Fibroblast of gingiva (primary cell): ENCODE data around the gene PREX1.

Experiments used
- DNase-seq: peaks from one replicate; pipeline ENCODE4 v3.0.0-alpha.2; 2011; ENCODE audit warnings: low read depth

The PREX1 gene

GRCh38 chr20:48751871-48752270, 75.9 kb downstream of the PREX1 start:
- DNase-seq = no peak

DNA sequence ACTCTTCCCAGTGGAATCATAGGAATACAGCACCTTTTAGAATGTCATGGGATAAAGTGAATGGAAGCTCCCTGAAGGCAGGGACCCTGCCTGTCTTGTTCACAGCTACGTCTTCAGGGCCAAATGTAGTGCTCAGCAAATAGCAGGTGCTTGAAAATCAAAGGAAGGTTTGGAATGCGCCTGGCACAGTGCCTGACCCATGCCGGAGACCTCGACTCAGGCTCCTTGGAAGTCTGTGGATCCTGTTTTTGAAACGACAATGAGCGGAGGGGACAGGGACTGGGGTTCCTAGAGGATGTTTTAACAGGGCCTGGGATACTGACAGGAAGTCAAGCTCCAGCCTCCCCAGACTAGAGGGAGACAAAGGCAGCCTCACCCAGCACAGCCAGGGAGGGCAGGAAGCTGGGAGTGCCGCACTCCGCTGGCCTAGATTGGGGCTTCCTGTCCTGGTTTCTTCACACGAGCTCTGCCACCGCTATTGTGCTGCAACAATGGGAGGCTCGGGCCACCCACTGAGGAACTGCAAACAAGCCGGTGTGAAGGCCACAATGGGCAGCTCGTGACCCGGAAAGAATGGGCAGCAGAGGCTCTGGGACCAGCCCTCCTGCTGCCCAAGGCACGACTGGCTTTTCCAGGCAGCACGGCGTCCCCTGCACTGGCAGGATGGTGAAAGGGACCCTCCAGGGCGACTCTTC, 76.7 kb downstream of the PREX1 start:
- no peak for DNase-seq

- DNase-seq = no peak
Observed at GRCh38 chr20:48750376-48750775, 77.4 kb downstream of the PREX1 start.

DNA sequence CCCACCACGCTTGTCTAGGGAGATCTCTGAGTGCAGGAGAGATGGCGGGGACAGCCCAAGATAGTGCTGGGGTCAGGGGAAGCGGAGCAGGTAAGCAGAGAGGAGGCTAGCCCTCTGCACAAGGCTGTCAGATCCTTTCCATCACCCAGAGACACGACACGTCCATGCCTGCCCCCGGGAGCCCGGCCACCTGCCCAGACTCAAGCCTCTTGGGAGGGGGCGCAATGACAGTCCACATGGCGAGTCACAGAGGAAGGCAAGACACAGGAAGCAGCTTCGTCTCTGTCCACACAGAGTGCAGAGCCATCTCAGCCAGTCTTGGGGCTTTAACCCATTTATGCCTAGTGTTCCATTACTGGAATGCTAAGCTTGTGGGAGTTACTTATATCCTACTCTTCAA, 78.4 kb downstream of the PREX1 start:
- no peak for DNase-seq

DNA sequence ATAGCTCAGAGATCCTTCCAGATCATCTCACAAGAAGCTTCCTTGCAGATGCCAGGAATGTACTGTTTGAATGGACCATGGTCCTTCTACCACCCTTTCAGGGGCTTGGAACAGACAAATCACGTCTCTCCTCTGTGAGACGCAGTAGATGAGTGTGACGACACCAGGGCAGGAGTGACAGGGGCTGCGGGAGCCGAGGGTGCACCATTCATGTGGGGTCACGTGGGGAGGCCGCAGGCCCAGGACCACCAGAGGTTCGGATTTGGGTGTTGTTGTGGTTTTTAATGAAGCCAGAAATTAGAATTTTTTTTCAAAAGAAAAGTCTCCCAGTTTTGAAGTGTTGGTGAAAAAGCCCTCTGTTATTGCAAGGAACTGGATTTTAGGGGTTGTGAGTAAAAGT, 79.2 kb downstream of the PREX1 start:
- DNase-seq = no peak

- DNase-seq = no peak
Observed at GRCh38 chr20:48747840-48748414, 79.9 kb downstream of the PREX1 start.

DNA sequence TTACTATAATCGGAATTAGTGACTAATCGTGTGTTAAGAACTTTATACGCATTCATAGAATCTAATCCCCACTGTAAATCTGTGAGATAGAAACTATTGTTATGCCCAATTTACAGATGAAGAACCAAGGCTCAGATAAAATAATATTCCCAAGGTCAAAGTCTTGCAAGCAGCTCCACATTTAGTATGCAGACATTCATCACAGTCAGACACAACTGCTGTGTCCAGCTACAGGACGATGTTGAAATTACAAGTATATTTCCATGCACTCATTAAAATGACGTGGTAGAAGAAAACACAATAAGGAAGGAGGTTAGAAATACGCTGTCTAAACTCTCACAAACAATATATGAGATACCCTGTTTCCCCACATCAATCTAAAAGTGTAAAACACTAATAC, 82.5 kb downstream of the PREX1 start:
- no peak for DNase-seq

DNA sequence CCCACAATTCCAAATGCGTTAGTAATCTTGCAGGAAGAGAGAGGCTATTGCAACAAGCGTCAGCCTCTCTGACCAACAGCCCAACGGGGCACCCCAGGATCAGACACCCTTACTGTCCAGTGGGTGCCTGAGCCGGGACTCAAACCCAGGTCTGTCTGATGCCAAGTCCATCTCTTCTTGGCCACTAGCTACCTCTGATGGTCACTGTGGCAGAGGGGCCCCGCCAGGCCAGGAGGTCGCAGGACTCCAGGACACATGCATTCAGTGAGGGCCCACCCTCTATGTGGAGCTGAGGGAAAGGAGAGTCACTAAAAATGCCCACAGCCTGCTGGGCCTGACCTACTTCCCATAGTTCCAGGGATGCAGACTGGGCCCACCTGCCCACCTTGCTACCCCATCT, 83.3 kb downstream of the PREX1 start:
- DNase-seq = no peak

DNA sequence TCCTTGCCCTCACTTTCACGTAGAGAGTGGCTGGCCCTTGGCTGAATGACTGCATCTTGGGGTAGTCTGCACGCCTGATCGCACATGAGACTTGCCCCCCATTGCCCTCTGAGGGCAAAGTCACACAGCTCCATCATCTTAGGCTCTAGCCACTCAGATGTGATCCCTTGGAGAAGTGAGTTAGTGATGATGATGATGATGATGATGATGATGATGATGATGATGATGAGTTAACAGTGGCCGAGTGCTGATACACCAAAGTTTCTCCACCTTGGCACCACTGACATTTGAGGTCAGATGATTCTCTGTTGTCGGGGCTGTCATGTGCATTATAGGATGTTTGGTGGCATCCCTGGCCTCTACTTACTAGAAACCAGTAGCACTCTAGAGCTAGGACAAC, 84.0 kb downstream of the PREX1 start:
- no peak for DNase-seq

DNA sequence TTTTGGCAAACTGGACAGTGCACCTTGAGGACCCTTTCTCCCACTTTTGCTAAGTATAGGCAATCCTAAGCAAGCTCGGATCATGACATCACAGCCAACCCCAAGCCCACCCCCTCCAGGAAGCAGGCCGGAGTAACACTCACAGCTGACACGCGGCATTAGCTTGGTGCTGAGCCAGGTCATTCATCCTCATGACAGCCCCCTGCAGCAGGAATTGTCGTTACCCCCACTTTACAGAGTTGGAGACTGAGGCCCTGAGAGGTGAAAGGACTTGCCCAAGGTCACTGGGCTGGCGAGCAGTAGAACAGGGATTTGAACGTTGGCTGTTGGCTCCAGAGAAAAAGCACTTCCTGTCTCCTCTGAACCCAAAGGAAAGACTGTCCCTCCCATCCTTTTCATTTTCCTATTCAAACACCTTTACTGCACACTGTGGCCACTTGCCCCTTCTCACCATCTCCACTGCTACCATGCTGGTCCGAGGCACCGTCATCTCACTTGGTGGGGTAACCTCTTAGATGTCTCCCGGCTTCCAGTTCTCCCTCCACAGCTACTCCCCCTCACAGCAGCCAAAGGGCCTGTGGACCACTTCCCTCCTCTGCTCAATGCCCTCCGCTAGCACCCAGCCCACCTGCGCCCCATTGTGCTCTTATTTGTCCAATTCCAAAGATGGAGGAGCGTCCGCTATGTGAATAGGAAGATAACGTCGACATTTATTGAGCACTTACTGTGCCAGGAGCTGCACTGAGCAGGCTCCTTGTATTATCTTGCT, 84.7 kb downstream of the PREX1 start:
- DNase-seq = no peak

DNA sequence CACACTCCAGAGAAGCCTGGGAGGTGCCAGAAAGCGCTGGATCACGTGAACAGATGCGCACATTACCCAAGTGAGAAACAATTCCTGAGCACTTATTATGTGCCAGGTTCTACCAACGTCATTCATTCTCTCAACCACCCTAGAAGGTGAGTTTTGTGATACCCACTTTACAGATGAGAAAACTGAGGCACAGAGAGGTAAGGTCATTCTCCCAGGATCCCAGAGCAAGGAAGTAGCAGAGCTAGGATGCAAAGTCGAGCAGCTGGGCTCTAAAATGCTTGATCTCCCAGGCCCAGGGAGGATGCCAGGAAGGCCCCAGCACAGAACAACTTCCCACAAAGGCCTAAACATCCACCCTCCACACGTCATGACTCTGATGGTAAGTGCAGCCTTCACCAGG, 85.6 kb downstream of the PREX1 start:
- DNase-seq = no peak

GRCh38 chr20:48741669-48742068, 86.1 kb downstream of the PREX1 start:
- no peak for DNase-seq

GRCh38 chr20:48740712-48741111, 87.1 kb downstream of the PREX1 start:
- DNase-seq = no peak

GRCh38 chr20:48740292-48740649, 87.5 kb downstream of the PREX1 start:
- no peak for DNase-seq

- no peak for DNase-seq
Observed at GRCh38 chr20:48739395-48740291, 88.2 kb downstream of the PREX1 start.

- DNase-seq = no peak
Observed at GRCh38 chr20:48738399-48739304, 89.1 kb downstream of the PREX1 start.

- no peak for DNase-seq
Observed at GRCh38 chr20:48738094-48738398, 89.8 kb downstream of the PREX1 start.

DNA sequence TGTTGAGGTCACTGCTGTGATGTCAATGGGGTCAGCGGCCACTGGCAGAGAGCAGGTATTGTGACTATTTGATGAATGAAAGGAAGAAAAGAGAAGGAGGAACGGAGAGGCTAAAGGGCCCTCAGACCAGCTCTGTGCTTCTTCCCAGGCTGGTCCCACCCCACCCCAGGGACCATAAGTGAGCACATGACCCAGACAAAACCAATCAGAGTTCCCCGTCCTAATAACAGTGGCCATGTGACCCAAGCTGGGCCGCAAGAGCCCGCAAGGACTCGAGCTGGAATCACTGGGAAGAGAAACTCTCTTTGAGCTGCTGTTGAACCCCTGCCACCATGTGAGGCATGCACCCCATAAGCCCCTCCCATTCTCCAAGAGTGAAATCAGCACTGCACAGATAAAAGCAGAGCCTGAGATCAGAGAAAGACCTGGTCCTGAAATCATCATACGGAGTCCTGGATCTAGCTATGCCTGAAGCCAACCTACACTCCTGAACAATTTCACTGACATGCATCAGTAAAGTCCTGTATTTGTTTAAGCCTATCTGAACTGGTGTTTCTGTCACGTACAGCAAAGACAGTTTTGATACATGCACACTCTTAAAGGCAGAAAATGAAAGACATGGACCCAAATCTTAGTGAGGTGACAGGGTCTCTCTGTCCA, 90.2 kb downstream of the PREX1 start:
- no peak for DNase-seq

- DNase-seq = no peak
Observed at GRCh38 chr20:48736636-48737035, 91.2 kb downstream of the PREX1 start.

DNA sequence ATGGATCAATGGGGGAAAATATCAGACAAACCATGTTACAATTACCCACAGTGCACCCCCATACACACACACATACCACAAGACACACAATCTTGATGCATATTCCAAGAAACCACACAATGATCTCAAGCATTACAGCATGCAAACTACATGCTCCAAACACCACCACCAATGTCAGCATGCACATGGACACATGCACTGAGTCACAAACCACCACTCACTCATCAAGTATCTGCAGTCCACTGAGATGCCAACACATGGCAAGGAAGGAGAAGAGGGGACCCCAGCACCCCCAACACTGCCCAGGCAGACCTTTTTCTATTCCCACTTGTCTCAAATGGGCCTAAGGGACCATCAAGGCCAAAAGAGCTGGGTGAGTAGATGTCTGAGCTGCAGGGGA, 91.6 kb downstream of the PREX1 start:
- DNase-seq = no peak

DNA sequence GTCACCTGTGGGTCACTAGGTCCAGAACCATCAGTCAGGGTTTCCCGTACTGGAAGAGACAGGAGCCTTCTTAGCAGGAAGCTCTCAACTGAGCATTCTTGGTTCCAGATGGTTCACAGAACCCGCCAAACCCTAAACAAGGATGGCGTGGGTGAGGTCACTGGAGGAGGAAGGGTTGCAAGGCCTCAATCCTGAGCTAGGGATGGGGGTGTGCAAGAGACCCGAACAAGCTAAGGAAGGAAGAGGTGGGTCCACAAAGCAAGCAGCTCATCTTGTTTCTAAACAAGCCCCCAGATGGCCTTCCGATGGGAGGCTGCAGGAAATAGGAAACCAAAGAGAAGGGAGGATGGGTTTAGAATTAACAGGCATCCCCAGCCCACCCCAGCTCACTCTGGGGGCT, 92.7 kb downstream of the PREX1 start:
- DNase-seq = no peak
